Stomach (tissue), 9 donors: ENCODE results near the gene RREB1. TPM values are rescaled to one million over a fixed set of nuclear protein-coding genes. Genes with fewer than 3 reads are reported as not detected.

Experiments
- DNase-seq, 2 donors: peaks; one replicate each; pipeline versions ENCODE4 v3.0.0 to v3.0.0-alpha.2; 2013 to 2019
- H3K27ac ChIP-seq, 5 donors: fragments of 200-600 bp in 4 of 5; sonication (generic) in 4 of 5; one replicate each; pipeline ENCODE4 v1.5.1; 2013 to 2019; ENCODE audit warnings: mild to moderate bottlenecking in 1 of 5, moderate library complexity in 1 of 5
- H3K27me3 ChIP-seq, 3 donors: fragments of 200-600 bp; sonication (generic); one replicate each; pipeline ENCODE4 v1.5.1; 2017 to 2019; ENCODE audit warnings: mixed run types in 1 of 3
- H3K36me3 ChIP-seq, 4 donors: fragments of 200-600 bp; sonication (generic); 1 replicate in 3 of 4; 2 replicates in 1 of 4; pipeline ENCODE4 v1.5.1; 2016 to 2019
- H3K4me1 ChIP-seq, 4 donors: fragments of 200-600 bp; sonication (generic); one replicate each; pipeline ENCODE4 v1.5.1; 2016 to 2019
- H3K4me3 ChIP-seq, 4 donors: fragments of 200-600 bp; sonication (generic) in 3 of 4; one replicate each; pipeline ENCODE4 v1.5.1; 2016 to 2019; ENCODE audit warnings: mild to moderate bottlenecking in 1 of 4
- H3K9me3 ChIP-seq, 4 donors: fragments of 200-600 bp; sonication (generic); one replicate each; pipeline ENCODE4 v1.5.1; 2016 to 2019
- EP300 ChIP-seq: sonication (generic); formaldehyde crosslinking; IDR thresholded peaks from one replicate; pipeline ENCODE4 v1.6.1; 2017; ENCODE audit warnings: antibody characterized with exemption
- POLR2A ChIP-seq, 4 donors: fragments of 450-650 bp; IDR thresholded peaks; one replicate each; pipeline ENCODE4 v1.6.1; 2016; ENCODE audit warnings: antibody characterized with exemption in 4 of 4, control low read depth in 2 of 4, mild to moderate bottlenecking in 1 of 4, moderate library complexity in 1 of 4
- POLR2AphosphoS5 ChIP-seq, 3 donors: sonication (generic); formaldehyde crosslinking; IDR thresholded peaks; one replicate each; pipeline ENCODE4 v1.6.1; 2016; ENCODE audit warnings: antibody characterized with exemption in 3 of 3
- WGBS, 5 donors: extraction: QIAGEN DNeasy Blood & Tissue Kit in 3 of 5; methylation state at CpG; one replicate each; pipeline versions ENCODE4 v1.1.5 to v1.1.7; 2013 to 2018; 5-methylcytosine and 5-hydroxymethylcytosine counted together
- intact Hi-C: fragments of 100-400 bp; cut with DNase I; formaldehyde crosslinking; loops from one replicate; pipeline ENCODE4 v1.15.1; 2023; ENCODE audit warnings: low total_unique reads
- polyA plus RNA-seq, 3 donors: library from polyadenylated mRNA; stranded (reverse); fragments of 200-250 nt; gene quantifications; one replicate each; pipeline ENCODE4 v1.2.3, GENCODE V29; 2013
- total RNA-seq, 5 donors: library from RNA; depleted of rRNA; stranded (reverse); fragments of >200 nt; gene quantifications; one replicate each; pipeline versions ENCODE4 v1.1.0 to v1.2.3, GENCODE V29; 2014 to 2016
- TF ChIP-seq, protein P1 (sequence below), 7 experiments: fragments of 450-650 bp in 4 of 7; fragments of 200-600 bp in 3 of 7; sonication (generic) in 3 of 7; IDR thresholded peaks; one replicate each; pipeline ENCODE4 v1.5.1; 2016 to 2019; ENCODE audit warnings: antibody characterized with exemption in 7 of 7, control low read depth in 2 of 7, mild to moderate bottlenecking in 1 of 7
- donor health status: healthy with polysubstance abuse.
- donor health status: Bipolar disorder and iron deficiency.
- donor health status: healthy.

Gene RREB1
- total and polyA plus RNA-seq, 8 donors = 4.0 to 125 (median 45.3) TPM

DNA sequence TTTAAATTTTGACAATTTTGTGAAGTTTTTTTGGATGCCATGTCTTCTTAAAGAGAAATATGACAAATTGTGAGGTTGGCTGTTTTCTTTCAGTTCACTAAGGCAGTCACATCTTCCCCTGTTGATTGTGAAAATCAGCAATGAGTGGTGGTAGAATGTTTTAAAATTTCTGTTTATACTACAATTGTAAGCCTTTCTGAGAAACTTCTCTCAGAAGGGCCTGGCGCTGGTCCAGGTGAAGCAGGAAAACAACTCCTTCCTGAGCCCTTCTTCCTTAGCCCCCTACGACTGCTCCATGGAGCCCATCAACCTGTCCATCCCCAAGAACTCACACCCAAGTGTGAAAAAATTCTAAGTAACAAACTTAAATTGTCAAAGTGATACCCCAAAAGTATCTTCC lies 124.6 kb downstream of the RREB1 start:
- WGBS, 5 donors = 52 to 90% (median 75%) methylated on average over 2 of the region's 2 CpGs
- Histone ChIP-seq H3K36me3 (peaks cover 48 to 82% (median 76%) of the 10 kb centered on the region in 4 donors), H3K9me3 (no peaks in the 10 kb centered on the region), H3K27ac (peak overlapping the region in 1 of 5 donors; percentile 11), H3K4me3 (no peak overlapping the region), H3K4me1 (peaks cover 21 to 46% (median 30%) of the 10 kb centered on the region in 4 donors), H3K27me3 (no peaks in the 10 kb centered on the region)
- no peak for DNase-seq
- intact Hi-C loops = no loop called here
- TF ChIP-seq, protein P1, sequence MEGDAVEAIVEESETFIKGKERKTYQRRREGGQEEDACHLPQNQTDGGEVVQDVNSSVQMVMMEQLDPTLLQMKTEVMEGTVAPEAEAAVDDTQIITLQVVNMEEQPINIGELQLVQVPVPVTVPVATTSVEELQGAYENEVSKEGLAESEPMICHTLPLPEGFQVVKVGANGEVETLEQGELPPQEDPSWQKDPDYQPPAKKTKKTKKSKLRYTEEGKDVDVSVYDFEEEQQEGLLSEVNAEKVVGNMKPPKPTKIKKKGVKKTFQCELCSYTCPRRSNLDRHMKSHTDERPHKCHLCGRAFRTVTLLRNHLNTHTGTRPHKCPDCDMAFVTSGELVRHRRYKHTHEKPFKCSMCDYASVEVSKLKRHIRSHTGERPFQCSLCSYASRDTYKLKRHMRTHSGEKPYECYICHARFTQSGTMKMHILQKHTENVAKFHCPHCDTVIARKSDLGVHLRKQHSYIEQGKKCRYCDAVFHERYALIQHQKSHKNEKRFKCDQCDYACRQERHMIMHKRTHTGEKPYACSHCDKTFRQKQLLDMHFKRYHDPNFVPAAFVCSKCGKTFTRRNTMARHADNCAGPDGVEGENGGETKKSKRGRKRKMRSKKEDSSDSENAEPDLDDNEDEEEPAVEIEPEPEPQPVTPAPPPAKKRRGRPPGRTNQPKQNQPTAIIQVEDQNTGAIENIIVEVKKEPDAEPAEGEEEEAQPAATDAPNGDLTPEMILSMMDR (IDR thresholded peaks at IDR 0.05) = no peak
- TF ChIP-seq POLR2AphosphoS5 (IDR thresholded peaks at IDR 0.05) (no peak), POLR2A (IDR thresholded peaks at IDR 0.05) (no peak), EP300 (no peak)

DNA sequence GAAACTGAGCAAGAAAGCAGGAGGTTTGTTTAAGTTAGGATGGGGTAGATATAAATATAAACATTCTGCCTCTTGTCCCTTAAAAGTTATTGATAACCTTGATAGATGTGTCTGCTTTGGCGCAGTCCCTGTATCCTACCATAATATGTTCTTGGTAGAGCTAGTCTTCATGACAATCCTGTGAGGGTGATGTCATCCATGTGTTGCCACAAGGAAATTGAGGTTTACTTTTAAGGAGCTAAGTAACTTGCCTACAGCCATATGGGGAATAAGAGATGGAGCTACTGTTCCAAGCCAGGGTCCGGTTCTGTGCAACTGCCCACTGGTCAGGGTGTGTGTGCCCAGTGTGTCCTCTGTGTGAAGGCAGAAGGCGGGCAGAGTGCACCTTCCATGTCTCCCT lies 126.8 kb downstream of the RREB1 start:
- Histone ChIP-seq H3K4me1 (peaks cover 27 to 61% (median 44%) of the 10 kb centered on the region in 4 donors), H3K27ac (peak overlapping the region in 4 of 5 donors; percentile 69 to 89 (median 78)), H3K36me3 (peaks cover 28 to 63% (median 57%) of the 10 kb centered on the region in 4 donors), H3K27me3 (no peaks in the 10 kb centered on the region), H3K4me3 (no peak overlapping the region), H3K9me3 (no peaks in the 10 kb centered on the region)
- TF ChIP-seq, protein P1 (IDR thresholded peaks at IDR 0.05) = no peak
- TF ChIP-seq POLR2A (IDR thresholded peaks at IDR 0.05) (no peak), POLR2AphosphoS5 (IDR thresholded peaks at IDR 0.05) (no peak)
- intact Hi-C loops = no loop called here
- WGBS, 5 donors = 95 to 97% (median 96%) methylated on average over 3 of the region's 3 CpGs
- DNase-seq = no peak

DNA sequence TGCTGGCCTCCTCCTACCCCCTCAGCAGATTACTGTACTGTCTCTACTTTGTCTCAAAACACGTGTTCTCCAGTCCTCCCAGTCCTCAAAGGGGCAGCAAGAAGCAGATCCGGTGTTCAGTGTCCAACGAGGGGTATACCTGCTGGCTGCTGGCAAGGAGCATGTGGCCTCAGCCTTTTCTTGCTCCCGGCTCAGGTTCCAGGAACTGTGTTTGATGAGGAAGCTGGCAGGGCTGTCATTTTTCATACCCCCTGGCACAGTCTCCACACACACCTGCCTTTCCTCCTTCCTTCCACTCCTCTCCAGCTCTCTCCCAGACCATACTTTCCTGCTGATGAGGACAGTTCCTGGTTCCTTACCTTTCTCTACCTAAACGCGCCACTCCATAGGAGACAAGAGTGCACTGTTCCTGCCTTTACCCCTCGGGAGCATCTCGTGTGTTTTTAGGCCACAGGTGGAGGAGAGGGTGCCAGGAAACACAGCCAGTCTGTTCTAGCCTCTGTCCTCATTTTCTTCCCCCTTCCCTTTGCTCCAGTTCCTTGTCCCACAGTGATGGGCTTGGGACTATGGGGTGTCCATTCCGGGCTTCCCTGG lies 128.0 kb downstream of the RREB1 start:
- H3K27me3 ChIP-seq = no peaks in the 10 kb centered on the region
- no peak overlapping the region for H3K4me3 ChIP-seq
- peak overlapping the region; percentile 62 to 89 (median 73) for H3K27ac ChIP-seq
- WGBS, 5 donors = 28 to 58% (median 36%) methylated on average over 9 of the region's 9 CpGs
- H3K36me3 ChIP-seq = peaks cover 15 to 63% (median 50%) of the 10 kb centered on the region in 4 donors
- DNase-seq = peak; percentile 43 to 79
- no peaks in the 10 kb centered on the region for H3K9me3 ChIP-seq
- intact Hi-C loops = no loop called here
- TF ChIP-seq, protein P1 (IDR thresholded peaks at IDR 0.05) = peak in 1 of 7 experiments; percentile 6
- TF ChIP-seq POLR2AphosphoS5 (IDR thresholded peaks at IDR 0.05) = peak in 2 of 3 donors; percentile 37 to 47
- TF ChIP-seq EP300 = no peak
- peaks cover 31 to 73% (median 53%) of the 10 kb centered on the region in 4 donors for H3K4me1 ChIP-seq

DNA sequence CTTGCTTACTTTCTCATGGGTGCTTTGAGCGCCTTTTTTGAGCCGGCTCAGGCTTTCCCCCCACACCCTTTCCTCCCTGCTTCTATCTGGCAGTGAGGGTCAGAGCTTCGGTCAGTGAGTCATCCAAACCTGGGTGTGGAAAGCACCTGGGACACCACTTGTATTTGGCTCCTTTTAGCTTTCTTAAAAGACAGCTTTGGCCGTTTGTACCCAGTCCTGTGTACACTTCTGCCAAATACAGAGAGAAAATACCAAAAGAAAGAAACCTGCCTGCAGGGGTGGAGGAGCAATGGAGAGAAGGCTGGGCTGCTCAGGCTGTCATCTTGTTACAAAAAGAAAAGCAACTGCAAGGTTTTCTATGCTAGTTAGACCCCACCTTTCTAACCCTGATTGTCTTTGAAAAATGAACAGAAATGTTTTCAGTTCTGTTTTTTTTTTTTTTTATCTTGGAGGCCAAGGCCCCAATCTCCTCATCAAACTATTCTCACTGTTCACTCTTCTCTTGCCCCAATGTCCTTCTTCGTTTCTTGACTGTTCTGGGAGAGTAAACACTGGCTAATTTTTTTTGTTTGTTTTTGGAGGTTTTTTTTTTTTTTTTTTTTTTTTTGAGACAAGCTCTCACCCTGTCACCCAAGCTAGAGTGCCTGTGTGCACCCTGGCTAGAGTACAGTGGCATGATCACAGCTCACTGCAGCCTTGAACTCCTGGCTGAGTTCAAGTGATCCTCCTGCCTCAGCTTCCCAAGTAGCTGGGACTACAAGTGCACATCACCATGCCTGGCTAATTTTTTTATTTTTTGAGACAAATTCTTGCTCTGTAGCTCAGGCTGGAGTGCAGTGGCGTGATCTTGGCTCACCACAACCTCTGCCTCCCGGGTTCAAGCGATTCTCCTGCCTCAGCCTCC lies 128.8 kb downstream of the RREB1 start:
- peak in 1 of 2 donors; percentile 49 for DNase-seq
- Histone ChIP-seq H3K36me3 (peaks cover 8 to 61% (median 50%) of the 10 kb centered on the region in 4 donors), H3K4me1 (peaks cover 39 to 77% (median 58%) of the 10 kb centered on the region in 4 donors), H3K9me3 (no peaks in the 10 kb centered on the region), H3K4me3 (no peak overlapping the region), H3K27me3 (no peaks in the 10 kb centered on the region), H3K27ac (peak overlapping the region; percentile 62 to 89 (median 73))
- 48 to 56% (median 50%) methylated on average over 8 of the region's 8 CpGs for WGBS, 5 donors
- TF ChIP-seq POLR2AphosphoS5 (IDR thresholded peaks at IDR 0.05) = peak in 1 of 3 donors; percentile 5
- TF ChIP-seq, protein P1 (IDR thresholded peaks at IDR 0.05) = no peak
- intact Hi-C loops = no loop called here
